ENCODE measurements around the gene GNA14.
"Not testable (repeated sequence)": the region's sequence is repeated elsewhere in the genome, so short reads cannot be mapped to it uniquely, and the experiment has no call there.

Gene GNA14

DNA sequence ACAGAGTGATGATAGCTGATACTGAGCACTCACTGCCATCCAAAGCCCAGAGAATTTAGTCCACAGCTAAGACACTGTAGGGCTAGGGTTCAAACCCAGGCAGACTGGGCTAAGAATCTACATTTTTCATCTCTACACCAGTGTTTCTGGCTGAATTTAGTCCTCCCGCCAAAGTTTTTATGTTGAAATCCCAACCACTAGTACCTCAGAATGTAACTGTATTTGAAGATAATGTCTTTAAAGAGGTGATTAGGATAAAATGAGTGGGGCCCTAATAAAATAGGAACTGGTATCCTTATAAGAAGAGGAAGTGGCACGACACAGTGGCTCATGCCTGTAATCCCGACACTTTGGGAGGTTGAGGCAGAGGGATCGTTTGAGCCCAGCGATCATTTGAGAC, 4.3 kb downstream of the GNA14 start:
- no peak for DNase-seq (ENCODE audit: low read depth, low spot score)

DNA sequence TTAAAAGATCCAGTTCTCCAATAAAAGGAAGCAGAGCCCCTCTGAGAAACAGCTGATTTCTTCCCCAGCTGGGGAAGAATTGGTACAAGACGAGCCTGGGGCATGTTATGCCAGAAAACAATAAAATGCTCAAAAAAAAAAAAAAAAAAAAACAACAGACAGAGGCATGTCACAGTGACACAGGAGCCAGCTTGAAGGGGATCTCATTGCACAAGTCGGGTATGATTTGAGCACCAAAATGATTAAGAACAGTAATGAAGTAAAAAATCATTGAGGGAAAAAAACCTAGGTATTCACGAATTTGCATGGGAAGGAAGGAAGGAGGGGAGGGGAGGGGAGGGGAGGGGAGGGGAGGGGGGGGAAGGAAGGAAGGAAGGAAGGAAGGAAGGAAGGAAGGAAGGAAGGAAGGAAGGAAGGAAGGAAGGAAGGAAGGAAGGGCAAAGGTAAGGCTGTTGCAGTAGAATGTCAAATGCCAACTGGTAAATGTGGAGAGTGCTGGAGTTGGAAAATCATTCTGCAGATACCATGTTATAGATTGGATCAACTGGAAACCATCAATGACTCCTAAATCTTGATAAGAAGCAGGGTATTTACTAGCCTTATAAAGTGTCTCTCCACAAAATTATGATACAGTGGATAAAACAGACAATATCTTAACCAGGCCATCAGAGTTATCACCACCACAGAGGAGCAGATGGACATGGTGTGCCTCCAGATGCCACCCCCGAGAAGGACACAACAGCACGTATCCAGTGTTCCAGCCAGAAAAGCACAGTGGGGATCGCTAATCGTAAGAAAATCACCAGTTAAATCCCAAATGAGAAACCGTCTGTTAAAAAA, 7.2 kb downstream of the GNA14 start:
- DNase-seq (ENCODE audit: low read depth, low spot score), result no peak

DNA sequence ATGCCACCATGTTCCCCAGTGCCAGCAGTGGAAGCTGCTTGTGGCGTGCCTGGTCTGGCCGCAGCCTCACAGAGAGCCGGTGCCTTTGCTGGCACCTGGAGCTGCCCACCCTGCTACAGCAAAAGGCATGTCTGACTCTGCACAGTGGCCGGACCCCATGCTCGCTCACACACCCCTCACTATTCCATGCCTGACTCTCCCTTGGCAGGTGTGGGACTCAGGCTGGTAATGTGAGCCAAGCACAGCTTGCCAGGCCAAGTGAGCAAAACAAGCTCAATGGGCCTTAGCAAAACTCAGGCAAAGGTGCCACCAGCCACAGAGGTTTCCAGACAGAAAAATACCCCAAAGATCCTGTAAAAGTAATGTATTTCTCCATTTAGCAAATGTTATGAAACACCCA, 15.5 kb downstream of the GNA14 start:
- DNase-seq (ENCODE audit: low read depth, low spot score), result no peak

- not testable (repeated sequence) for DNase-seq (ENCODE audit: low read depth, low spot score)
Observed at GRCh38 chr9:77628864-77629263, 19.3 kb downstream of the GNA14 start.

DNA sequence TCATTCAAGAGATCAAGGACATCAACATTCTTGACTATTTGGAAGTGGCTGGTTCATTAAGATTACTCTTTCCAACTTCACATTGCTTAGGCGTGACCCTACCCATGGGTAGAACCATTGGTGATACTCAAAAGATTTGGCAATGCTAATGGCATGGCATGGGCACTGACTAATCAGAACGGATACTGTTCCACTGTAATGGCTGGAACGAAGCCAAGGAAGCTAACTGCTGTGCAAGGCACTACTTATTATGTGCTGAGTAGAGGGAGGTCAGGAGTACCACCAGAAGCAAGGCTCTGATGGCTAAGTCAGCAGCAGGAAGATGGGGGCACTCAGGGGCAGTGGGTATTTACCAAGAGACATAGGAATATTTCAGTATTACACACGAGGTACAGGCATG, 31.9 kb downstream of the GNA14 start:
- DNase-seq (ENCODE audit: low read depth, low spot score), result no peak

DNA sequence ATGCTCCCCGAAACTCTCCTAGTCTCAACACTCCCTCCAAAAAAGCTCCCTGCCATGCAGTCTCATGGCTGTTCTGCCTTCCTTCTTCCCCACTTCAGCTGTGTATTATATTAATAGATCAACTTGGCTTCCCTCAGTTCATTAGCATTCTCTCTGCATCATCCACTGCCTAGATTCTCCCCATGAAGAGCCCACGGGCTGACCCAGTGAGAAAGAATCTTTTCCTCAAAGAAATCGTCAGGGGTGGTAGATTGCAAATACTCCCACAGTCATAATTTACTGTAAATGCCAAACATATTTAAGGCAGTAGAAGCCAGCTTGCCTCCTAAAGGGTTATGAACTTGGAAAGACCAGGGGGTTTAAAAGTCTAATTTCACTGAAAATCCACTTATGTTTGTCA, 33.5 kb downstream of the GNA14 start:
- DNase-seq (ENCODE audit: low read depth, low spot score), result no peak

- DNase-seq (ENCODE audit: low read depth, low spot score), result no peak
Observed at GRCh38 chr9:77606526-77606925, 41.6 kb downstream of the GNA14 start.

DNA sequence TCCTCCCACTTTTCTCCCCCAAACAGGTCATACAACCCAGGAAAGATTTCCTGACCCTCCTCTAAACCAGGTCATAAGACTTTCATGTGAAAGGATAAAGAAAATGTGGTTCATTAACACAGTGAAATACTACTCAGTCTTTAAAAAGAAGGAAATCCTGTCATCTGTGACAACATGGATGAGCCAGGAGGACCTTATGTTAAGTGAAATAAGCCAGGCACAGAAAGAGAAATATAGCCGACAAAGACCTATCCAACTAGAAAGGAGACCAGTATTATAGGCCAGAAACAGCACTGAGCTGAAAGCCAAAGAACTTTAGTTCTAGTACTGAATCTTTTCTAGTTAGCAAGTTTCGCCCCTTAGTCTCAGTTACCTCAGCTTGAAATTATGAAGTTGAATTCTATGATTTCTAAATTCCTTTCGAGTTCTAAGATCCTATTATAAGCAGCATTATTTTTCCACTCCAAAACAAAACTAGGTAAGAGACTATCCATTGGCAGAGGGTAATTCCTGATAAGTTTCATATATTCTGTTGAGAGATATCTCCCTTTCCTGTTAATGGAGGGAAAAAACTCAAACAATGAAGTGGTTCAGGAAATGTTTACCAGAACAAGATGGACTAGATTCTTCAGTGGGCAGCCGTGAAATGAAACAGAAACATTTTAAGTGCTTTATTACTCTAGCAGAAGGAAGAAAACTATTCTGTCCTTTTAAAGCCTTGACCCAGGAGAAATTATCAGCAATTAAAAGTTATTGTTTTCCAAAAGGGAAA, 42.5 kb downstream of the GNA14 start:
- DNase-seq (ENCODE audit: low read depth, low spot score), result no peak

- DNase-seq (ENCODE audit: low read depth, low spot score), result no peak
Observed at GRCh38 chr9:77604316-77604715, 43.8 kb downstream of the GNA14 start.

DNA sequence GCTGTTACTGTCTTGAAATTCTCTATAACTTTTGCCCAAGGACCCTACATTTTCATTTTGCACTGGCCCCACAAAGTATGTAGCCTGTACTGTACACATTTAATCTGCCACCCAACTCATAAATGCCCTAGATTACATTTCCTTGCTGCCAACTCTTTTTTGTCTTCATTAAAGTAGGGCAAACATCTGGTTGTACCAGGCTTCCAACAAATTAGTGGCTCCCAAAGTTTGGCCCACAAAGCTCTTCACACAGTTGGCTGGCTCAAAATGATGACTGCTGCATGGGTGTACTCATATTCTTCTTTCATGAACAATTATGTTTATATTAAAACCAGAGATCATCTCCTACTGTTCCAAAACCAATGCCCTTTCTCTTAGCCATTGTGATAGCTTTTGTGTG, 45.3 kb downstream of the GNA14 start:
- no peak for DNase-seq (ENCODE audit: low read depth, low spot score)

DNA sequence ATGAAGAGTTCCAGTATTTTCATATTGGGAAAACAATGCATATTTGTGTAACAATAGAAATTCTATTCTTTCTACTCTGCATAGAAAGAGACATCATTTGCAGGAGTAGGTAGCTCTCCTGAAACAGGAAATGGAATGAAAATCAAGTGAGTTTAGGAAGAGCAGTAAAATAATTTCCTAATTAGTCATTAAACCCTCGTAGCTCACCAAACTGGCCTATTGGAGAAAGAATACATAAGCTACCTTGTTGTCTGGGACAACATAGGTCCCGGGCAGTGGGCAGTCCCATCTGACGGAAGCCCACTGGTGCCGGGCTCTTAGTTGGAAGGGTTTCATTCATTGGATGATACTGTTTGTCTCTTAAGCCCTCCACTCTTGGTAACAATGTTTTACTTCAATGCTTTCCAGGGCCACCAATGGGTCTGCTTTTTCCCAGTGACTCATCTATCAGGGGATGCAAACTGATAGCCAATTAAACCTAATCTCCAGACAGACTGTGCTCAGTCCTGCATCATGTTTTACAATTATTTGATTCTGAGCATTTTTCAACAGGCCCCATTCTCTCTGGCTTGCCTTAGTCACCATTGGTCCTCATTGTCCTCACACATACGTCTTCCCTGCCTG, 46.5 kb downstream of the GNA14 start:
- DNase-seq (ENCODE audit: low read depth, low spot score), result no peak

GRCh38 chr9:77600810-77601209, 47.3 kb downstream of the GNA14 start:
- DNase-seq (ENCODE audit: low read depth, low spot score), result no peak

- no peak for DNase-seq (ENCODE audit: low read depth, low spot score)
Observed at GRCh38 chr9:77599492-77599891, 48.6 kb downstream of the GNA14 start.

DNA sequence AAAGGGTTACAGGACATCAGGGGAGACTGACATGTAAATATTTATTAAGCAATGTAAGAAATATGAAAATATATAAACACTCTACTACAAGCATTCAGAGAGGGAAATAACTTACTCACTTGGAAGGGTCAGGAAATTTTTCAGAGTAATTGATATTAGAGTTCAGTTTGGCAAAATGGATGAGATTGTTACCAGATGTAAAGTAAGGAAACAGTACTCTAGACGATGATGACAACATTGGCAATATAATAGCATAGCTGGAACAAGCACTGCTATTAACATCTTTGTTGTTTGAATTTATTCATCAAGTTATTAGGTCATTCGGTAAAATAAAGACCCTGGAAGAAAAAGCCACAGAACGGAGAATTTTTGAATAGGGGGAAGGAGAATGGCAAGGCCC, 49.1 kb downstream of the GNA14 start:
- no peak for DNase-seq (ENCODE audit: low read depth, low spot score)

- DNase-seq (ENCODE audit: low read depth, low spot score), result no peak
Observed at GRCh38 chr9:77598524-77598923, 49.6 kb downstream of the GNA14 start.

DNA sequence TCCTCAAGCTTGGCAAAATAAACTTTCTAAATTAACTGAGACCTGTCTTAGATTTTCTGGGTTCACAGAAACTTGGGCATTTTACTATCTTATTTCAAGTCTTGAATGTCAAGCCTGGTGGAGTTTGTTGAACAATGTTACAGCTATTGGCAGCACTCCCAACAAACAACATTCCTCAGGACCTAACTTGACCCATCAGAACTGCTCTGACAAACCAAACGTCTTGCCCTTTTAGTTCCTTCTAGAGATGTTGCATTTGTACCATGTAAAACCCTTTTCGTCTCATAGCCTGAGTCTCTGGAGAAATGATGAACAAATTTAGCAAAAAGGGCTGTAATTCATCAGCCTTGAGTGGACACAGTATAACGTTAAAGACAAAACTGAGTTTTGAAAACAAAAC, 51.1 kb downstream of the GNA14 start:
- DNase-seq (ENCODE audit: low read depth, low spot score), result no peak

GRCh38 chr9:77595426-77596095, 52.6 kb downstream of the GNA14 start:
- no peak for DNase-seq (ENCODE audit: low read depth, low spot score)

DNA sequence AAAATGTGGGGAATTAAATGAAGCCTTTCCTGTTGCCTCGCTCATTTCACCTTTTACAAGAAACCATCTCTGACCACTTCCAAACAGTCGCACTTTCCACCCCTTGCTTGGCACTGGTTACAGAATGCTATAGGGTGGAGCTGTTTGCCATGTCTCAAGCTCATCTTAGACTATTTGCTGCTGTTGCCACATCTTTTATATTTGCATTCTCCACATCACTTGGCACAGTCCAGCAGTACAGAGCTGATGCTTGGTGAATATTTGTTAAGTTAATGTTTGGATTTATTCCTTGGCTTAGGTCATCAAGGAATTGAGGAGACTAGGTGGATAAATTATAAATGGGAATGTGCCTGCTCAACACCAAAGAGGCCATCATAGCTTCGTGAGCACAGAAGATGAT, 53.2 kb downstream of the GNA14 start:
- DNase-seq (ENCODE audit: low read depth, low spot score), result no peak

GRCh38 chr9:77593528-77593927, 54.6 kb downstream of the GNA14 start:
- DNase-seq (ENCODE audit: low read depth, low spot score), result no peak

DNA sequence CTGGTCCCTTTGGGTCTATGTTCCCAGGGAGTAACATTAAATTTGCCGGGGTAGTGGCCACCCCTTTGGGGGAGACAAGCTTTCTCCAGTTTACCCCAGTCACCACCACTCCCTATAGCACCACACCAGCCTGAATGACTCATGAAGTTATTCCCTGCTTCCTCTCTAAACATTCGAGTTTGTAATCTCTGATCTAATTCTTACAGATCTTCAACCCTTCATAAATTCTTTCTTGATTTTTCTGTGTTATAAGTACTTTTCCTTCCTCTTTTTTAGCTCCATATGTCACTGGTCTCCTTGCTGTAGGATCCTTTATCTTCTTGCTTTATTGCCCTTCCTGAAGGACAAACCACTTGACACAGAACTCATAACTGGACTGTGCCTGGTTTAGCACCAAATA, 55.6 kb downstream of the GNA14 start:
- DNase-seq (ENCODE audit: low read depth, low spot score), result no peak

GRCh38 chr9:77589046-77589795, 58.9 kb downstream of the GNA14 start:
- no peak for DNase-seq (ENCODE audit: low read depth, low spot score)
